RWPE2 (cell line): Measurements from ENCODE around the gene SERAC1.

ENCODE experiments used
- ATAC-seq: fragments of 200-7000 bp; cut with Tn5 transposase; 3 replicates; pipeline ENCODE4 v1.9.1; 2021; ENCODE audit warnings: low read depth
- DNase-seq: peaks from one replicate; pipeline ENCODE4 v3.0.0-alpha.2; 2020; ENCODE audit warnings: low spot score
- H3K27ac ChIP-seq: fragments of 450-650 bp; 2 replicates; pipeline ENCODE4 v1.5.1; 2017; ENCODE audit warnings: mild to moderate bottlenecking; ENCODE audit not compliant: poor library complexity, severe bottlenecking
- H3K27me3 ChIP-seq: fragments of 250-450 bp; sonication (Bioruptor Pico); 2 replicates; pipeline ENCODE4 v1.5.1; 2021; ENCODE audit warnings: mild to moderate bottlenecking, moderate library complexity; ENCODE audit not compliant: insufficient read depth, poor library complexity, severe bottlenecking
- H3K36me3 ChIP-seq: fragments of 250-450 bp; sonication (Bioruptor Pico); 2 replicates; pipeline ENCODE4 v1.5.1; 2020; ENCODE audit warnings: low read depth, mild to moderate bottlenecking, moderate library complexity
- H3K4me1 ChIP-seq: fragments of 250-450 bp; sonication (Bioruptor Pico); 2 replicates; pipeline ENCODE4 v1.5.1; 2021; ENCODE audit warnings: mild to moderate bottlenecking, moderate library complexity; ENCODE audit not compliant: insufficient read depth, poor library complexity, severe bottlenecking
- H3K4me3 ChIP-seq: fragments of 250-450 bp; sonication (Bioruptor Pico); 2 replicates; pipeline ENCODE4 v1.5.1; 2021; ENCODE audit warnings: mild to moderate bottlenecking, moderate library complexity; ENCODE audit not compliant: severe bottlenecking
- H3K9me3 ChIP-seq: fragments of 250-450 bp; sonication (Bioruptor Pico); 2 replicates; pipeline ENCODE4 v1.5.1; 2021; ENCODE audit warnings: mild to moderate bottlenecking, moderate library complexity; ENCODE audit not compliant: severe bottlenecking
- CTCF ChIP-seq: fragments of 450-650 bp; IDR thresholded peaks from one replicate; pipeline ENCODE4 v1.5.1; 2017; ENCODE audit warnings: mild to moderate bottlenecking, moderate library complexity; ENCODE audit not compliant: poor library complexity, severe bottlenecking

Gene SERAC1

GRCh38 chr6:158080849-158081656 is 87.0 kb downstream of the SERAC1 start:
- Histone ChIP-seq H3K36me3 (peaks cover 28% of the 10 kb centered on the region), H3K9me3 (no peaks in the 10 kb centered on the region), H3K4me3 (no peak overlapping the region), H3K27ac (no peak overlapping the region), H3K27me3 (no peaks in the 10 kb centered on the region), H3K4me1 (no peaks in the 10 kb centered on the region)
- TF ChIP-seq CTCF, result no peak
- ATAC-seq (no peak), DNase-seq (no peak)

GRCh38 chr6:158078320-158078719 is 89.7 kb downstream of the SERAC1 start:
- Histone ChIP-seq H3K27me3 (no peaks in the 10 kb centered on the region), H3K9me3 (no peaks in the 10 kb centered on the region), H3K27ac (no peak overlapping the region), H3K4me3 (no peak overlapping the region), H3K4me1 (no peaks in the 10 kb centered on the region), H3K36me3 (peaks cover 19% of the 10 kb centered on the region)
- ATAC-seq (no peak), DNase-seq (no peak)
- no peak for TF ChIP-seq CTCF

- DNase-seq (no peak), ATAC-seq (no peak)
- Histone ChIP-seq H3K36me3 (peaks cover 24% of the 10 kb centered on the region), H3K27ac (no peak overlapping the region), H3K4me3 (no peak overlapping the region), H3K4me1 (no peaks in the 10 kb centered on the region), H3K27me3 (no peaks in the 10 kb centered on the region), H3K9me3 (no peaks in the 10 kb centered on the region)
- TF ChIP-seq CTCF, result no peak
Measured at GRCh38 chr6:158077676-158078075, 90.4 kb downstream of the SERAC1 start.

GRCh38 chr6:158076548-158076947 is 91.5 kb downstream of the SERAC1 start:
- H3K4me3 ChIP-seq, result no peak overlapping the region
- peaks cover 27% of the 10 kb centered on the region for H3K36me3 ChIP-seq
- no peak for ATAC-seq
- DNase-seq, result no peak
- no peaks in the 10 kb centered on the region for H3K4me1 ChIP-seq
- H3K27me3 ChIP-seq, result no peaks in the 10 kb centered on the region
- TF ChIP-seq CTCF, result no peak
- no peaks in the 10 kb centered on the region for H3K9me3 ChIP-seq
- no peak overlapping the region for H3K27ac ChIP-seq

- no peak for ATAC-seq
- Histone ChIP-seq H3K27me3 (no peaks in the 10 kb centered on the region), H3K27ac (no peak overlapping the region), H3K9me3 (no peaks in the 10 kb centered on the region), H3K4me3 (no peak overlapping the region), H3K4me1 (peaks cover 14% of the 10 kb centered on the region), H3K36me3 (peaks cover 28% of the 10 kb centered on the region)
- TF ChIP-seq CTCF, result no peak
- DNase-seq, result no peak
Measured at GRCh38 chr6:158073776-158074175, 94.3 kb downstream of the SERAC1 start.
